ENCODE measurements around the gene RIPK1. TPM values are rescaled to one million over a fixed set of nuclear protein-coding genes. Genes with fewer than 3 reads are reported as not detected.
A peak's percentile ranks its signal among the peaks of the same experiment; 100 is the strongest.
"Not testable (repeated sequence)": the region's sequence is repeated elsewhere in the genome, so short reads cannot be mapped to it uniquely, and the experiment has no call there.

Gene RIPK1
- polyA plus RNA-seq, 1 of the 3 experiments (the other 2 are of a cell fraction) = 12.0 TPM

GRCh38 chr6:3137057-3137777 lies 68.9 kb downstream of the RIPK1 start:
- H3K9me2 ChIP-seq = no peaks in the 10 kb centered on the region
- H3F3A ChIP-seq (replicated peaks; ENCODE audit: insufficient read depth) = peaks cover 6% of the 10 kb centered on the region
- TF ChIP-seq, protein P1, sequence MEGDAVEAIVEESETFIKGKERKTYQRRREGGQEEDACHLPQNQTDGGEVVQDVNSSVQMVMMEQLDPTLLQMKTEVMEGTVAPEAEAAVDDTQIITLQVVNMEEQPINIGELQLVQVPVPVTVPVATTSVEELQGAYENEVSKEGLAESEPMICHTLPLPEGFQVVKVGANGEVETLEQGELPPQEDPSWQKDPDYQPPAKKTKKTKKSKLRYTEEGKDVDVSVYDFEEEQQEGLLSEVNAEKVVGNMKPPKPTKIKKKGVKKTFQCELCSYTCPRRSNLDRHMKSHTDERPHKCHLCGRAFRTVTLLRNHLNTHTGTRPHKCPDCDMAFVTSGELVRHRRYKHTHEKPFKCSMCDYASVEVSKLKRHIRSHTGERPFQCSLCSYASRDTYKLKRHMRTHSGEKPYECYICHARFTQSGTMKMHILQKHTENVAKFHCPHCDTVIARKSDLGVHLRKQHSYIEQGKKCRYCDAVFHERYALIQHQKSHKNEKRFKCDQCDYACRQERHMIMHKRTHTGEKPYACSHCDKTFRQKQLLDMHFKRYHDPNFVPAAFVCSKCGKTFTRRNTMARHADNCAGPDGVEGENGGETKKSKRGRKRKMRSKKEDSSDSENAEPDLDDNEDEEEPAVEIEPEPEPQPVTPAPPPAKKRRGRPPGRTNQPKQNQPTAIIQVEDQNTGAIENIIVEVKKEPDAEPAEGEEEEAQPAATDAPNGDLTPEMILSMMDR (IDR thresholded peaks at IDR 0.05) = no peak
- no peak for TF ChIP-seq FOXM1 (IDR thresholded peaks at IDR 0.05; ENCODE audit: low read depth)
- TF ChIP-seq SIN3A (IDR thresholded peaks at IDR 0.05; ENCODE audit: borderline replicate concordance, low read depth, low read length) = no peak
- no peak for TF ChIP-seq NRF1 (IDR thresholded peaks at IDR 0.05; ENCODE audit: low read depth, low read length)
- no peak for TF ChIP-seq FOSL2 (IDR thresholded peaks at IDR 0.05; ENCODE audit: borderline replicate concordance, low read depth)
- TF ChIP-seq RXRA (IDR thresholded peaks at IDR 0.05; ENCODE audit: borderline replicate concordance, low read depth) = no peak
- TF ChIP-seq TEAD4 (IDR thresholded peaks at IDR 0.05; ENCODE audit: borderline replicate concordance, insufficient read depth) = no peak
- no peak for TF ChIP-seq POLR2AphosphoS5 (IDR thresholded peaks at IDR 0.05; ENCODE audit: low read depth, low read length)
- no peak for TF ChIP-seq TCF12 (IDR thresholded peaks at IDR 0.05)
- TF ChIP-seq RCOR1 (IDR thresholded peaks at IDR 0.05; ENCODE audit: low read length) = no peak
- TF ChIP-seq, protein P2, sequence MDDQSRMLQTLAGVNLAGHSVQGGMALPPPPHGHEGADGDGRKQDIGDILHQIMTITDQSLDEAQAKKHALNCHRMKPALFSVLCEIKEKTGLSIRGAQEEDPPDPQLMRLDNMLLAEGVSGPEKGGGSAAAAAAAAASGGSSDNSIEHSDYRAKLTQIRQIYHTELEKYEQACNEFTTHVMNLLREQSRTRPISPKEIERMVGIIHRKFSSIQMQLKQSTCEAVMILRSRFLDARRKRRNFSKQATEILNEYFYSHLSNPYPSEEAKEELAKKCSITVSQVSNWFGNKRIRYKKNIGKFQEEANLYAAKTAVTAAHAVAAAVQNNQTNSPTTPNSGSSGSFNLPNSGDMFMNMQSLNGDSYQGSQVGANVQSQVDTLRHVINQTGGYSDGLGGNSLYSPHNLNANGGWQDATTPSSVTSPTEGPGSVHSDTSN (IDR thresholded peaks at IDR 0.05) = no peak
- no peak for TF ChIP-seq YY1 (IDR thresholded peaks at IDR 0.05; ENCODE audit: low read depth)
- no peak for TF ChIP-seq GATA2 (CRISPR knock-in tag; IDR thresholded peaks at IDR 0.05)
- TF ChIP-seq, protein P3, sequence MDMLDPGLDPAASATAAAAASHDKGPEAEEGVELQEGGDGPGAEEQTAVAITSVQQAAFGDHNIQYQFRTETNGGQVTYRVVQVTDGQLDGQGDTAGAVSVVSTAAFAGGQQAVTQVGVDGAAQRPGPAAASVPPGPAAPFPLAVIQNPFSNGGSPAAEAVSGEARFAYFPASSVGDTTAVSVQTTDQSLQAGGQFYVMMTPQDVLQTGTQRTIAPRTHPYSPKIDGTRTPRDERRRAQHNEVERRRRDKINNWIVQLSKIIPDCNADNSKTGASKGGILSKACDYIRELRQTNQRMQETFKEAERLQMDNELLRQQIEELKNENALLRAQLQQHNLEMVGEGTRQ (IDR thresholded peaks at IDR 0.05; ENCODE audit: borderline replicate concordance, low read depth, low read length) = no peak
- H3K9ac ChIP-seq = no peak overlapping the region
- ChIA-PET CTCF (no interaction called here), POLR2A (no interaction called here)
- peaks cover 21 to 47% of the 10 kb centered on the region in 2 experiments for H3K36me3 ChIP-seq (replicated peaks in 1 of 2; ENCODE audit: control insufficient read depth in 1 of 2, insufficient read depth in 2 of 2, low read length in 1 of 2)
- DNase-seq = no peak
- H4K20me1 ChIP-seq (ENCODE audit: insufficient read depth) = no peaks in the 10 kb centered on the region
- no peak overlapping the region for H3K4me3 ChIP-seq (ENCODE audit: low read depth in 2 of 2, low read length in 1 of 2)
- H3K4me1 ChIP-seq (ENCODE audit: control insufficient read depth in 1 of 2, insufficient read depth in 2 of 2, low read depth in 1 of 2, low read length in 1 of 2) = no peaks in the 10 kb centered on the region
- 76% methylated on average over 10 of the region's 12 CpGs for WGBS (ENCODE audit: low lambda C conversion rate)
- no peaks in the 10 kb centered on the region for H3K27me3 ChIP-seq (ENCODE audit: insufficient read depth)
- H3K4me2 ChIP-seq = no peak overlapping the region
- H3K27ac ChIP-seq (ENCODE audit: low read depth in 2 of 2, low read length in 1 of 2) = peak overlapping the region in 1 of 2 experiments; percentile 35; a peak in 1 of 4 replicates
- no peaks in the 10 kb centered on the region for H3K9me3 ChIP-seq
- no peaks in the 10 kb centered on the region for H3K79me2 ChIP-seq (ENCODE audit: insufficient read depth)
- no peak overlapping the region for H2AFZ ChIP-seq (ENCODE audit: low read depth)

DNA sequence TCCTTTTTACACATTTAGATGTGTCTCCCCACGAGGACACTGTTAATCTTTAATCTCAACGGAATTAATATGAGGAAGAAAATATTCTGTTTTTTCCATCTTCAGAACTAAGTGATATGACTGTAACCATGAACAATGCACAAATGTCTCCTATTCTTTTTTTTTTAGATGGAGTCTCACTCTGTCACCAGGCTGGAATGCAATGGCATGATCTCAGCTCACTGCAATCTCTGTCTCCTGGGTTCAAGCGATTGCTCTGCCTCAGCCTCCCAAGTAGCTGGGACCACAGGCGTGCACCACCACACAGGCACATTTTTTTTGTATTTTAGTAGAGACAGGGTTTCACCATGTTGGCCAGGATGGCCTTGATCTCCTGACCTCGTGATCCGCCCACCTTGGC lies 69.6 kb downstream of the RIPK1 start:
- Histone ChIP-seq H3K27ac (ENCODE audit: low read depth in 2 of 2, low read length in 1 of 2) (peak overlapping the region in 1 of 2 experiments; percentile 21; a peak in 1 of 4 replicates), H3K36me3 (replicated peaks in 1 of 2; ENCODE audit: control insufficient read depth in 1 of 2, insufficient read depth in 2 of 2, low read length in 1 of 2) (peaks cover 22 to 51% of the 10 kb centered on the region in 2 experiments)
- DNase-seq; H3F3A ChIP-seq (replicated peaks; ENCODE audit: insufficient read depth); H3K9ac ChIP-seq; H3K9me2 ChIP-seq; H3K4me2 ChIP-seq; CTCF ChIA-PET; H3K27me3 ChIP-seq (ENCODE audit: insufficient read depth); H2AFZ ChIP-seq (ENCODE audit: low read depth); H3K4me3 ChIP-seq (ENCODE audit: low read depth in 2 of 2, low read length in 1 of 2); POLR2A ChIA-PET; H3K4me1 ChIP-seq (ENCODE audit: control insufficient read depth in 1 of 2, insufficient read depth in 2 of 2, low read depth in 1 of 2, low read length in 1 of 2); H3K79me2 ChIP-seq (ENCODE audit: insufficient read depth); H3K9me3 ChIP-seq; H4K20me1 ChIP-seq (ENCODE audit: insufficient read depth): not testable (repeated sequence)
- 83% methylated on average over 6 of the region's 6 CpGs for WGBS (ENCODE audit: low lambda C conversion rate)

Measured in SK-N-SH (cell line).